Measurements from ENCODE around the gene FASTK.

DNA sequence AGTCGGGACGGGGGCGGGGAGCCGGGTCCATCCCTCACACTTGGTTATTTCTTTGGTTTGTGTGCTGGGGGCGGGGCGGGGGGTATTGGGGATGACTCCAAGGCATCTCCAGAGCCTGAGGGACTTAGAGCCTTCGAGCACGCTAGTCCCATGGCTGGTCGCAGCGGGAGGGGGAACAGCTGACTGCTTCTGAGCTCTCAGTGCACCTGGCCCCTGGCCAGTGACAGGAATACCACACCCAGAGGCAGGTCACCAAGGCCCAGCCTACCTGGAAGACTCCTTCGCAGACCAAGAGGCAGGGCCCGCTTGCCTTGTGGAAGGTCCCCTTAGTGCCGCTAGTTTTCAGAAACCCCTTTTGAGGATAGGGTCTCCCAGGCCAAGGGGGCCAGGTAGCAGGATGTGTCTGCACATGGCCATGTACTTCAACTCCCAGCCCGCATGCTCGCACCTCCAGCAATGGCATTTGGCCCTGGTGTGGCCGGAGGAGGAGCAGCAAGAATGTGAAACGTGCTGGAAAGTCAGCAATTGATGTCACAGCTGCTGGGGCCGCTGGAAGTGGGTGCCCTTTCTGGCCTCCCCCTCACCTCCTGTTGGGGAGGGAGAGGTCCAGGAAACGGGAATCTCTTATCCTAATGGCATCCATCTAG, 46.0 kb upstream of the FASTK start:
- TF ChIP-seq CTCF (IDR thresholded peaks at IDR 0.05) = no peak
- peak; percentile 5 for TF ChIP-seq POLR2A (IDR thresholded peaks at IDR 0.05)
- TF ChIP-seq POLR2AphosphoS5 (IDR thresholded peaks at IDR 0.05) = peak in 1 of 3 donors; percentile 4
